Transverse colon (tissue), 4 donors: Measurements from ENCODE around the gene CLSTN2.

Experiments
- CTCF ChIP-seq, 5 experiments: fragments of 200-600 bp in 3 of 5; fragments of 450-650 bp in 2 of 5; sonication (generic) in 3 of 5; IDR thresholded peaks; 1 replicate in 2 of 5; 2 replicates in 3 of 5; pipeline ENCODE4 v1.5.1; 2016 to 2017; ENCODE audit warnings: antibody characterized with exemption in 5 of 5, inconsistent platforms in 3 of 5, mild to moderate bottlenecking in 2 of 5, moderate library complexity in 1 of 5
- POLR2A ChIP-seq: fragments of 450-650 bp; IDR thresholded peaks from one replicate; pipeline ENCODE4 v1.6.1; 2016; ENCODE audit warnings: antibody characterized with exemption, mild to moderate bottlenecking, moderate library complexity
- POLR2AphosphoS5 ChIP-seq, 3 donors: sonication (generic); formaldehyde crosslinking; IDR thresholded peaks; one replicate each; pipeline ENCODE4 v1.6.1; 2016; ENCODE audit warnings: antibody characterized with exemption in 3 of 3

DNA sequence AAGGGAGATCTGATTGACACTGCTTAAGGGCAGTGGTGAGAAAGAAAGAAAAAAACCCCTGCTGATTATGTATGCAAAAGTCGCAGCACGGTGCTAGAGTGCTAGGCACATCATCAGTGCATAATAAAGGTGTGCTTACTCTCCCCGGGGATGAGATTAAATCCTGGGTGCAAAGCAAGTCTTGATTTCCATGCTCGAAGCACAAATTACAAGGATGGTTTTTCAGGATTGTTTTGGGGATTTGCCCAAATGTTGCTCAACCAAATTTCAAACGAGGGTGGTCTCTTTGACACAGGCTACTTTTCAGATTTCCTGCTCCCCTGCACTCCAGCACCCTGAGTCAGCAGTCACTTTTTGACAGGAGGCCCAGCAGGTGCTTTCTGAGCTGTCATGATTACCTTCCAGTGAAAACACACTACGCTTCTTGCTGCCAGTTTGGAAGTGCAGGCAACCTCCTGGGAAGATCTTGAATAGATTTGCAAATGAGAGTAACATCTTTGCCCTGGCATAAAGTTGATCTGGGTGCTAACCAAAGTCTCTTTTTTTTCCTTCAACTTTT, 575.4 kb downstream of the CLSTN2 start:
- TF ChIP-seq POLR2A (no peak), CTCF (IDR thresholded peaks at IDR 0.05) (no peak), POLR2AphosphoS5 (IDR thresholded peaks at IDR 0.05) (no peak)
